Measurements from ENCODE around the gene TSC22D4.

DNA sequence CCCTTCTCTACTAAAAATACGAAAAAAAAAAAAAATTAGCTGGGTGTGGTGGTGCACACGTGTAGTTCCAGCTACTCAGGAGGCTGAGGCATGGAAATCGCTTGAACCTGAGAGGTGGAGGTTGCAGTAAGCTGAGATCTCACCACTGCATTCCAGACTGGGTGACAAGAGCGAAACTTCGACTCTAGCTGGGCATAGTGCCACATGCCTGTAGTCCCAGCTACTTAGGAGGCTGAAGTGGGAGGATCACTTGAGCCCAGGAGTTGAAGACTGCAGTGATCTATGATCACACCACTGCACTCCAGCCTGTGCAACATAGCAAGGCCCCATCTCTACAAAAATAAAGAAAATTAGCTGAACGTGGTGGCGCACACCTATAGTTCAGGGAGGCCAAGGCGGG, 13.7 kb downstream of the TSC22D4 start:
- TF ChIP-seq EZH2 (IDR thresholded peaks at IDR 0.05) (no peak), POLR2AphosphoS5 (IDR thresholded peaks at IDR 0.05; ENCODE audit: borderline replicate concordance, low read depth, low read length) (no peak)
